ENCODE measurements around the gene RYR1. TPM values are rescaled to one million over a fixed set of nuclear protein-coding genes. Genes with fewer than 3 reads are reported as not detected.

Gene RYR1
- total and polyA plus RNA-seq, 2 of the 8 experiments (the other 6 are each of a cell fraction or from before 2014, with no cell fraction given): 5.8 to 11.8 TPM

- no peak overlapping the region for H2BK12ac ChIP-seq (ENCODE audit: low read depth, low read length)
- H3K56ac ChIP-seq (replicated peaks; ENCODE audit: insufficient read length, low read depth, low read length): no peak overlapping the region
- no peak overlapping the region for H4K91ac ChIP-seq (replicated peaks; ENCODE audit: insufficient read length, low read length)
- WGBS, 2 experiments (ENCODE audit: extremely low coverage in 1 of 2, insufficient coverage in 1 of 2, insufficient read length in 1 of 2, insufficient replicate concordance in 2 of 2, low coverage in 1 of 2, low lambda C conversion rate in 2 of 2, missing lambda C conversion rate in 1 of 2): 78% methylated on average over 3 of the region's 3 CpGs; no CpG with 5 or more reads in 1 of the 2 experiments
- no peak overlapping the region for H2AFZ ChIP-seq (ENCODE audit: low read length)
- peaks cover 16 to 19% of the 10 kb centered on the region in 2 experiments for H3K9me3 ChIP-seq (ENCODE audit: insufficient read depth in 2 of 2, low read depth in 1 of 2, low read length in 1 of 2)
- no peak overlapping the region for H3K27ac ChIP-seq (ENCODE audit: low read depth, low read length)
- POLR2A ChIA-PET (ENCODE audit: partially characterized antibody): interaction anchor here (1.0 kb wide), 2 partner anchors 16 to 141 kb away, joined by 3 read pairs; no protein-coding TSS in a partner anchor
- H3K4me2 ChIP-seq (ENCODE audit: insufficient read depth in 1 of 2, low read depth in 2 of 2, low read length in 2 of 2): no peak overlapping the region
- no peaks in the 10 kb centered on the region for H3K79me2 ChIP-seq (ENCODE audit: control insufficient read depth in 1 of 2, insufficient read depth in 2 of 2, low read length in 2 of 2)
- no peaks in the 10 kb centered on the region for H3K27me3 ChIP-seq (replicated peaks in 1 of 4; ENCODE audit: control insufficient read depth in 3 of 4, extremely low read depth in 1 of 4, insufficient read depth in 3 of 4, low read length in 3 of 4)
- no peak overlapping the region for H3K4ac ChIP-seq (replicated peaks; ENCODE audit: insufficient read length, low read depth, low read length)
- no peak for DNase-seq (ENCODE audit: low read depth in 1 of 2, low spot score in 2 of 2)
- no peak overlapping the region for H3K18ac ChIP-seq (ENCODE audit: extremely low read depth, low read length)
- H4K5ac ChIP-seq (ENCODE audit: insufficient read length, low read depth, low read length): no peak overlapping the region
- FAIRE-seq: no peak
- H3K9ac ChIP-seq (replicated peaks in 1 of 4; ENCODE audit: extremely low read depth in 1 of 4, low read depth in 3 of 4, low read length in 3 of 4): no peak overlapping the region
- no peak overlapping the region for H2BK20ac ChIP-seq (ENCODE audit: low read length)
- no peak overlapping the region for H2BK15ac ChIP-seq (ENCODE audit: low read length)
- H3K23me2 ChIP-seq (ENCODE audit: low read depth, low read length): no peaks in the 10 kb centered on the region
- no peak overlapping the region for H3K23ac ChIP-seq (ENCODE audit: insufficient read length)
- TF ChIP-seq SP2 (IDR thresholded peaks at IDR 0.05; ENCODE audit: low read length) (no peak), TAF1 (IDR thresholded peaks at IDR 0.05; ENCODE audit: low read depth, low read length) (no peak), GABPA (IDR thresholded peaks at IDR 0.05; ENCODE audit: borderline replicate concordance, insufficient read depth, low read length) (no peak), SUZ12 (IDR thresholded peaks at IDR 0.05; ENCODE audit: low read length) (no peak), HDAC6 (IDR thresholded peaks at IDR 0.05; ENCODE audit: low read depth, low read length) (no peak), SIN3A (conservative IDR thresholded peaks at IDR 0.05 in 1 of 2, IDR thresholded peaks at IDR 0.05 in 1 of 2; ENCODE audit: low read depth in 1 of 2, low read length in 2 of 2) (no peak), RXRA (IDR thresholded peaks at IDR 0.05; ENCODE audit: insufficient read depth, low read depth, low read length) (no peak)
- H2BK5ac ChIP-seq (ENCODE audit: low read depth, low read length): no peak overlapping the region
- CTCF ChIA-PET (ENCODE audit: partially characterized antibody): interaction anchor here (1.1 kb wide), 1 partner anchor 12 kb away, joined by 3 read pairs; no protein-coding TSS in a partner anchor
- no peak overlapping the region for H2AK5ac ChIP-seq (ENCODE audit: low read depth, low read length)
- no peak overlapping the region for H2BK120ac ChIP-seq (replicated peaks; ENCODE audit: low read depth, low read length)
- H4K20me1 ChIP-seq (replicated peaks in 1 of 2; ENCODE audit: control insufficient read depth in 1 of 2, insufficient read depth in 2 of 2, low read length in 2 of 2): peaks cover 0 to 2% of the 10 kb centered on the region in 2 experiments
- H3K4me1 ChIP-seq (replicated peaks in 1 of 4; ENCODE audit: control insufficient read depth in 3 of 4, insufficient read depth in 4 of 4, low read length in 3 of 4): no peaks in the 10 kb centered on the region
- peaks cover 3 to 18% (median 13%) of the 10 kb centered on the region in 4 experiments; a peak in 6 of 8 replicates for H3K36me3 ChIP-seq (ENCODE audit: control insufficient read depth in 2 of 4, insufficient read depth in 4 of 4, low read length in 3 of 4)
- H3K14ac ChIP-seq (ENCODE audit: insufficient read length): no peak overlapping the region
- H4K8ac ChIP-seq (ENCODE audit: extremely low read depth, insufficient read depth, low read length): no peak overlapping the region
- no peak overlapping the region for H3K4me3 ChIP-seq (ENCODE audit: extremely low read depth in 1 of 4, insufficient read depth in 2 of 4, low read depth in 3 of 4, low read length in 4 of 4)
- H3K79me1 ChIP-seq (ENCODE audit: low read depth, low read length): no peaks in the 10 kb centered on the region
Measured at GRCh38 chr19:38535212-38535611, 101.7 kb downstream of the RYR1 start.
